Caco-2 (cell line): Measurements from ENCODE around the gene RAP1B. TPM values are rescaled to one million over a fixed set of nuclear protein-coding genes. Genes with fewer than 3 reads are reported as not detected.

Experiments
- BruUV-seq: library from RNA; stranded (reverse); fragments of 400-500 nt; replicated peaks from 2 replicates; lab custom pipeline; 2021; lab: Mats Ljungman, UMichigan
- CTCF ChIA-PET: fragments of 300-600 bp; sonication (Branson Sonifier 250); formaldehyde crosslinking; loops from one replicate; lab custom pipeline; 2022; ENCODE audit warnings: antibody characterized with exemption; lab: Charles Lee
- POLR2A ChIA-PET: fragments of 300-600 bp; sonication (Branson Sonifier 250); formaldehyde crosslinking; loops from one replicate; lab custom pipeline; 2022; ENCODE audit warnings: antibody characterized with exemption; lab: Charles Lee
- DNase-seq, 2 experiments: peaks; one replicate each; pipeline versions ENCODE4 v3.0.0 to v3.0.0-alpha.2; 2020 to 2022
- H3K27me3 ChIP-seq: replicated peaks from 2 replicates; pipeline ENCODE4 v1.6.0; 2011; ENCODE audit warnings: low read length; ENCODE audit not compliant: control insufficient read depth, insufficient read depth
- H3K36me3 ChIP-seq: 2 replicates; pipeline ENCODE4 v1.5.1; 2011; ENCODE audit warnings: low read length; ENCODE audit not compliant: control insufficient read depth, insufficient read depth
- H3K4me1 ChIP-seq: fragments of 250-450 bp; sonication (Bioruptor Pico); 2 replicates; pipeline ENCODE4 v1.5.1; 2020; ENCODE audit warnings: mild to moderate bottlenecking
- H3K4me3 ChIP-seq: 2 replicates; pipeline ENCODE4 v1.5.1; 2011; ENCODE audit warnings: low read depth, mild to moderate bottlenecking, control low read depth, low read length
- H3K9me3 ChIP-seq: fragments of 250-450 bp; sonication (Bioruptor Pico); 2 replicates; pipeline ENCODE4 v1.5.1; 2020; ENCODE audit warnings: mild to moderate bottlenecking, moderate library complexity
- H3K27ac Mint-ChIP-seq: one replicate; pipeline ENCODE4 v1.8.0; 2022; ENCODE audit warnings: mixed read lengths; ENCODE audit not compliant: unreplicated experiment
- H3K27me3 Mint-ChIP-seq: one replicate; pipeline ENCODE4 v1.8.0; 2022; ENCODE audit warnings: mixed read lengths; ENCODE audit not compliant: insufficient read depth, unreplicated experiment
- H3K36me3 Mint-ChIP-seq: one replicate; pipeline ENCODE4 v1.8.0; 2022; ENCODE audit warnings: mild to moderate bottlenecking, mixed read lengths; ENCODE audit not compliant: insufficient read depth, unreplicated experiment
- H3K4me1 Mint-ChIP-seq: one replicate; pipeline ENCODE4 v1.8.0; 2022; ENCODE audit warnings: low read depth, mixed read lengths; ENCODE audit not compliant: unreplicated experiment
- H3K4me3 Mint-ChIP-seq: one replicate; pipeline ENCODE4 v1.8.0; 2022; ENCODE audit warnings: mild to moderate bottlenecking, moderate library complexity, mixed read lengths; ENCODE audit not compliant: unreplicated experiment
- H3K9me3 Mint-ChIP-seq: one replicate; pipeline ENCODE4 v1.8.0; 2022; ENCODE audit warnings: mixed read lengths; ENCODE audit not compliant: unreplicated experiment
- CTCF ChIP-seq, 2 experiments: fragments of 200-600 bp in 1 of 2; IDR thresholded peaks; 1 replicate in 1 of 2; 2 replicates in 1 of 2; pipeline versions ENCODE4 v1.5.1 to v1.8.0; 2011 to 2022; ENCODE audit warnings: antibody characterized with exemption in 1 of 2, control low read depth in 1 of 2, inconsistent platforms in 1 of 2, low read depth in 1 of 2, low read length in 1 of 2, mild to moderate bottlenecking in 1 of 2, moderate library complexity in 1 of 2; ENCODE audit not compliant: insufficient read depth in 1 of 2, severe bottlenecking in 1 of 2, unreplicated experiment in 1 of 2
- intact Hi-C: fragments of 100-400 bp; cut with micrococcal nuclease; formaldehyde crosslinking; loops from one replicate; pipeline ENCODE4 v1.10.0; 2022; ENCODE audit not compliant: unreplicated experiment
- total RNA-seq: library from RNA; stranded (reverse); gene quantifications from 2 replicates; pipeline ENCODE4 v1.2.3, GENCODE V29; 2022

RAP1B gene
- total RNA-seq, 1 experiment from 2014 or later: 216 TPM

DNA sequence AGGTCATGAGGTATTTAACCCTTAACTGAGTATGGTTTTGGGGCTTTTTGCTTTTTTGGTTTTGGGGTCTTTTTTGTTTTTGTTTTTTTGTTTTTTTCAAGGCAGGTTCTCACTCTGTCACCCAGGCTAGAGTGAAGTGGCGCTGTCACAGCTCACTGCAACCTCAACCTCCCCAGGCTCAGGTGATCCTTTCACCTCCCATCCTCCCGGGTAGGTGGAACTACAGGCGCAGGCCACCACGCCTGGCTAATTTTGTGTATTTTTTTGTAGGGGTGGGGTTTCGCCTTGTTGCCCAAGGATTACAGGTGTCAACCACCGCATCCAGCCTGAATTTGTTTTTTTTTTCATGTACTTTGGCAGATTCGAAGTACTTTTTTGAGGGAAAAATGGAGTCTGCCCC lies 19.9 kb downstream of the RAP1B start:
- no peak for DNase-seq
- H3K27me3 ChIP-seq: no peaks in the 10 kb centered on the region
- H3K36me3 ChIP-seq: peaks cover 2% of the 10 kb centered on the region
- H3K9me3 ChIP-seq: peaks cover 5% of the 10 kb centered on the region; the same call in 1 of the 2 replicates
- no peak overlapping the region for H3K27ac Mint-ChIP-seq
- H3K27me3 Mint-ChIP-seq: no peaks in the 10 kb centered on the region
- no TSS peak for BruUV-seq
- peaks cover 45% of the 10 kb centered on the region for H3K4me1 Mint-ChIP-seq
- H3K4me3 Mint-ChIP-seq: no peak overlapping the region
- H3K9me3 Mint-ChIP-seq: peaks cover 11% of the 10 kb centered on the region
- CTCF ChIA-PET: no interaction called here
- peaks cover 60% of the 10 kb centered on the region for H3K36me3 Mint-ChIP-seq
- H3K4me3 ChIP-seq: no peak overlapping the region
- intact Hi-C loops: no loop called here
- H3K4me1 ChIP-seq: peaks cover 23% of the 10 kb centered on the region
- no peak for TF ChIP-seq CTCF (IDR thresholded peaks at IDR 0.05; ENCODE audit: insufficient read depth in 1 of 2, low read depth in 1 of 2, low read length in 1 of 2, severe bottlenecking in 1 of 2, unreplicated experiment in 1 of 2)
- POLR2A ChIA-PET: no interaction called here

DNA sequence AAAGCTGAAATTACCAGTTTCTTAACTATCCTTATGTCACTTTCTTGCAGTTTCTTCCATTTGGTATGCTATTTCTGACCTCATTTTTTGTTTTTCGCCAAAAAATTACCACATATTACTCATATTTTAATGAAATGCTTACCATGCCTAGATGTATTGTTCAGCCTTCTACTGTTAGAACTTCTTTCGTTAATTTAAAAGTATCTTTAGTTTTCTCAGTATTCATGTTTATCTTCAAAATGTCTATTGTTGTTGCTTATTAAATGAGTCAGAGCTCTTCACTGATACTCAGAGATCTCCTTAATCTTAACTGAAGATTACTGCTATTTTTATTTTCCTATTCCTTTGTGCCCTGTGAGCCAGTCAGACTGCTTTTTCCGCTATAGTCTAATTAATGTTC lies 20.5 kb downstream of the RAP1B start:
- Mint-ChIP-seq H3K4me1 (peaks cover 44% of the 10 kb centered on the region), H3K9me3 (peaks cover 8% of the 10 kb centered on the region), H3K36me3 (peaks cover 53% of the 10 kb centered on the region), H3K27ac (no peak overlapping the region), H3K4me3 (no peak overlapping the region), H3K27me3 (no peaks in the 10 kb centered on the region)
- BruUV-seq: no TSS peak
- Histone ChIP-seq H3K9me3 (peaks cover 5% of the 10 kb centered on the region; the same call in 1 of the 2 replicates), H3K36me3 (peaks cover 2% of the 10 kb centered on the region), H3K27me3 (no peaks in the 10 kb centered on the region), H3K4me1 (peaks cover 27% of the 10 kb centered on the region), H3K4me3 (no peak overlapping the region)
- POLR2A ChIA-PET: no interaction called here
- CTCF ChIA-PET: no interaction called here
- no peak for DNase-seq
- intact Hi-C loops: no loop called here
- no peak for TF ChIP-seq CTCF (IDR thresholded peaks at IDR 0.05; ENCODE audit: insufficient read depth in 1 of 2, low read depth in 1 of 2, low read length in 1 of 2, severe bottlenecking in 1 of 2, unreplicated experiment in 1 of 2)

DNA sequence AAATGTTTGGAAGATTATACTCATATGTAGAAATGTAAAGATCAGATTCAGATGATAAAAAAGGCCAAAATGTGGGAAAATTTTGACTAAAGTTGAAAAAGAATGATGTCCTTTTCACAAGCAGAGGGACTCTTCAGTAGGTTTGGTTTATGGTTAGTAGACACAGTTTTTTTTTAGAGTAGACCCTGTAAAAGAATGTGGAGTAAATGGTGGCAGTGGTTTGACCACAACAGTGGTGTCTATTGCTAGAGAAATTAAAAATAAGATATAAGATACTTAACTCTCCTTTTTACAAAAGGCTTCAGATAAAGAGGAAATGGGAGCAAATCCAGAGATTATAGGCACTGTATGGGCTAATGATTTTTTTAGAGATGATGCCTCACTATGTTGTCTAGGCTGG lies 21.8 kb downstream of the RAP1B start:
- POLR2A ChIA-PET: interaction anchor here (0.6 kb wide), 1 partner anchor 22 kb away, joined by 3 read pairs; the partner anchor contains the start of gene RAP1B
- no peak overlapping the region for H3K4me3 ChIP-seq
- Mint-ChIP-seq H3K27me3 (no peaks in the 10 kb centered on the region), H3K27ac (no peak overlapping the region), H3K36me3 (peaks cover 41% of the 10 kb centered on the region), H3K4me1 (peaks cover 37% of the 10 kb centered on the region), H3K4me3 (no peak overlapping the region), H3K9me3 (no peaks in the 10 kb centered on the region)
- no peak for DNase-seq
- peaks cover 2% of the 10 kb centered on the region; the same call in 1 of the 2 replicates for H3K9me3 ChIP-seq
- intact Hi-C loops: no loop called here
- BruUV-seq: no TSS peak
- H3K36me3 ChIP-seq: no peaks in the 10 kb centered on the region
- H3K4me1 ChIP-seq: peaks cover 30% of the 10 kb centered on the region
- no peaks in the 10 kb centered on the region for H3K27me3 ChIP-seq
- CTCF ChIA-PET: no interaction called here
- no peak for TF ChIP-seq CTCF (IDR thresholded peaks at IDR 0.05; ENCODE audit: insufficient read depth in 1 of 2, low read depth in 1 of 2, low read length in 1 of 2, severe bottlenecking in 1 of 2, unreplicated experiment in 1 of 2)
